Activated CD4-positive, CD25-positive, alpha-beta regulatory T cell treated with anti-CD3 and anti-CD28 coated beads, Interleukin-2, amount 50 U/mL, for 72 hours (primary cell): Measurements from ENCODE around the gene FZD4.
"Not testable (repeated sequence)": the region's sequence is repeated elsewhere in the genome, so short reads cannot be mapped to it uniquely, and the experiment has no call there.

Experiments used
- DNase-seq: peaks from one replicate; pipeline ENCODE4 v3.0.0; 2021

Gene FZD4

DNA sequence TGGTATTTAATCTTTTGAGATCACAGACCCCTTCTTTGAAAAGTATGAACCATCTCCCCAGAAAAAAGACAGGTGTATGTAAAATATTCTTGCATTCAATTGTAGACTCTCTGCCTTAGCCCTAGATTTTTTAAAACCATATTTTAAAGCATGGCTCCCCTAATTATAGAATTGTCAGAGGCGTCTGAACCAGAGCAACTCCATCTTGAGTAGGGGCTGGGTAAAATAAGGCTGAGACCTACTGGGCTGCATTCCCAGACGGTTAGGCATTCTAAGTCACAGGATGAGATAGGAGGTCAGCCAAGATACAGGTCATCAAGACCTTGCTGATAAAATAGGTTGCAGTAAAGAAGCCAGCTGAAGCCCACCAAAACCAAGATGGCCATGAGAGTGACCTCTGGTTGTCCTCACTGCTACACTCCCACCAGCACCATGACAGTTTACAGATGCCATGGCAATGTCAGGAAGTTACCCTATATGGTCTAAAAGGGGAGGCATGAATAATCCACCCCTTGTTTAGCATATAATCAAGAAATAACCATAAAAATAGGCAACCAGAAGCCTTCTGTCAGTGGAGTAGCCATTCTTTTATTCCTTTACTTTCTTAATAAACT lies 17.9 kb downstream of the FZD4 start:
- not testable (repeated sequence) for DNase-seq

DNA sequence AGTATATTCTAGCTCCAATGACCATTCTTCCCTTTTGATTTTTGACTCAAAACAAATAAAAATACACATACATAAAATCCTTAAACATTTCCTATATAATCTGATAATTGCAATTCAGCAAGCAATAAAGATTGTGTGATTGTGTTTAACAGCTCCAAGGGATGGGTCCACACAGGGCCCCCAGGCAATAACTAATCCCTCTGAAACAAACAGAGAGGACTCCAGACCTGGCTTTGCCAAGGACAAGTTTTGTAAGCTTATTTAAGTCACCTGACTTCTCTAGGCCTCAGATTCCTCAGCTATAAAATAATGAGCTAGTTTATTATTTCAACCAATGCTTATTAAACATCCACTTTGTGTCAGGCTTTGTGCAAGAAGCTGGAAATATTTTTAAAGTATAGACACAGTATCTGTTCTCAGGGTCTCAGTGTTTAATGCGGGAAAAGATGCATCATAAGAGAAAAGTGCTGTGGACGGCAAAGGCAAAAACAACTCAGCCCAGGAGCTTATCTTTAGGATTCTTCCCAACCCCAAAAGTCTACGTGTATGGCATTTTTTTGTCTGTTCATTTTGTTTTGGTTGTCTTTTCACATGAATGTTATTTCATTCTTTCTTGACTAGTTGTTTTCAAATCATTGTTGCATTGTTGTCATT lies 20.1 kb downstream of the FZD4 start:
- DNase-seq: no peak

DNA sequence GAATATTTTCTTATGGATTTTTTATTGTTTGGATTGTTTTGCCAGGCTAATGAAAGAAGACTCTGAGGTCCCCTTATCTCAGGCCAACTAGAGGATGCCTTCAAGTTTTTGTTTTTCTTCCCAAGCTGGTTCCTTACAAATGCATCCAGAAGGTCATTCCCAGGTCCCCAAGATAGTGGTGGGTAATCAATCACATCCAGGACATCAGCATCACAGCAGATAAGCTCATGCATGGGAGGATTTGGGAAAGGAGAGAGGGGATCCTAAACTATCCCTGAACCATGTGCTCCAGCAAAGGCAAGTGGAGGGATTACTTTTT lies 20.7 kb downstream of the FZD4 start:
- DNase-seq: no peak

DNA sequence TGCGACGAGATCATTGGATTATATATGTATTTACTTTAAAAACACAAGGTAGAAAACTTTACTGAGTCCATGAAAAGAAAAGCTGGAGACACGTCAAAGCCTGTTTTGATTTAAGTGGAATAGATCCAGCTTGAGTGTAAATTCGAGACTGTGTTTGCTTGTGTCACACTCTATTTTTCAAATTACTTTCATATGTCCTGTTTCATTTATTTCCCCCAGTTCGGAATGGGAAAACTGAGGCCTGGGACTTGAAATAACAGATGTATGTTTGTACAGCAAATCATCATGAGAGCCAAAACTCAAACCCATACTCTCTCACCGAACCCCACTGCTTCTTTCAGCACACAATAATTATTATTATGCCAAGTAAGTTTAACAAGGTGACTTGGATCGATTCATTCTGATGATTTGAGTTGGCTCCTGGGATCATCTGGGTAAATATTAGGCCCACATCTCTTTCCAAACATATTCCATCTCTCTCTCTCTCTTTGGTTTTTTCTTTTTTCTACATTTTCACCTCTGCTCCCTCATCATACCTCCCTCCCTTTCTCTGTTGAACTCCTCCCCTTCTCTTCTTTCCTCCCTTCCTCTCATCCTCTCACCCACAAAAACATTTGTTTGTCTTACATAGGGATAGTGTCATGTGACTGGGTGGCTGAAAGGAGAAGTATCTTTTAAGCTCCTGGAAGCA lies 21.2 kb downstream of the FZD4 start:
- DNase-seq: no peak

DNA sequence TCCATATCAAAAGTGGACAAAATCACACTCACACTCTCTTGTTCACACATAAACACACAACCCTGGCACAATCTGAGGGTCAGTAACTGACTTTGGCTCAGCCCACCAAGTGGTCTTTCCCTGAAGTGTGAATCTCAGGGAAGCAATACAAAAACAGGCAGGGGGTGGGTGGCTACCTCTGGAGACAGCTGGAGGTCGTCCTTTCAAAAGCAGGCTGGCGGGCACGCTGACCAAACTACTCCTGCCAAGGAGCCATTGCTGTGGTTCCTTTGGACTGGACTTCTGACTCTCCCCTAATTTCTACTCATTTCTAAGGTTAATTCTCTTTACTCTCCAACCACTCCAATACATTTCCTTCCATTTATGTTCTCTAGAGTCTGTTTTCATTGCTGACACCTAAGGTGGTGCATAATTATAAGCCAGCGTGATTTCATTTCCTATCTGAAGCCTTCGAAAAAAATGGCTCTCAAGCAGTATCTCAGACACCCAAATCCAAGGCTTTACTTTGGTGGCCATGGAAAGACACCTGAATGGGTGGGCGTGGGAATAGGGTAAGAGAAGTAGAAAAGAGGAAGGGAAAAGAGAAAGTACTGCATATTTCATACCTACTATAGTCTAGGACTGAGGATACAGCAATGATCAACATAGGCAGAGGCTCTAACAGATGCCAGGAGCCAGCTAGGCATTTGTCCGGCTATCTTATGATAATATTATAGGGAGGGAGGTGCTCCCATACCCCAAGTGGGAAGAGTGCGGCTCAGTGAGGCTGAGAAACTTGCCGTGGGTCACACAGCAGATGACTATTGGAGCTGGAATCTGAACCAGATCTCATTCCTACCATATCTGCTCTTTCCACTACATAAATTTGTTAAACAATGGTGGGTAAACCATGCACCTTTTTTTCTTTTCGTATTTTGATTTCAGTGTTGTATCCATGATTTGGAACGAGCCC lies 22.0 kb downstream of the FZD4 start:
- no peak for DNase-seq

DNA sequence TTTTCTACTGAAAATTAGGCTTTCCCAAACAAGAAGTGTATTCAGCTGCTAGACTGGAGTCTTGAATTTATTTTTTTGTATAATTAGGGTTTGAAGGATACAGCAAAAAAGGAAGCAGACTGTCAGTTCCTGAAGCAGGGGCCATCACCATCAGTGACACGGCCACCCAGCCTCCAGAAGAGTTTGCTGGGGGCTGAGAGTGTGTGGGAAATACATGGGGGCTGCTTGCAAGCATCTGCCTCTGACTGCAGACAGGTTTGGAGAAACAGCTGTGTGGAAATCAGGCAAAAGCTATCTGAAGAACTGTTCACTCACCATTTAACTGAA lies 23.0 kb downstream of the FZD4 start:
- DNase-seq: no peak

DNA sequence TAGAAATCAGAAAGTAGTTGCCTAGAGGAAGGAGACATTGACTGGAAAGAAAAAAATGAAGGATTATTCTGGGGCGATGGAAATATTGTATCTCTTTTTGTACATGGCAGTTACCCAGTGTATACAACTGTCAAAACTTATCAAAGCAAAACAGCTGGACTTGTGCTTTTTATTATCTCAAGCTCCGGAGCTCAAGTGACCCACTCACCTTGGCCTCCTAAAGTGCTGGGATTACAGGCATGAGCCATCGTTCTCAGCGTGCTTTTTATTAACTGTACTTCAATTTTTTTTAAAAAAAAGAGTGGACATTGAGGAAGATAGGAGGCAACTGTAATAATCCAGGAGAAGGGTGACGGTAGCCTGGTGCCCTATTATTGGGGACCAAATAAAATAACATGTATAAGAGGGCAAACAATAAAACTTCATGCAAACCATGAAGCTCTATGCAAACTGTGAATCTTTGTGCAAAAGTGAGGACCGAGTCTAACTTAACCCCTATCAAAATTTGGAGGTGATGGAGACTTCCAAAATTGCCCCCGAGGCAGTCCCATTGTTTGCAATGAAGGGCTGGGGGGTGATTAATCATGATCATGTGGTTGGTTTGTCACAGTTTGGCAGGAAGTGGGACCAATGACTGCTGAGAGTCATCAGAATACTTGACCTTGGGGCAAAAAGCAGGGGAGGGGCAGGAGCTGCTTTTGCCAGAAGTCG lies 23.5 kb downstream of the FZD4 start:
- no peak for DNase-seq

DNA sequence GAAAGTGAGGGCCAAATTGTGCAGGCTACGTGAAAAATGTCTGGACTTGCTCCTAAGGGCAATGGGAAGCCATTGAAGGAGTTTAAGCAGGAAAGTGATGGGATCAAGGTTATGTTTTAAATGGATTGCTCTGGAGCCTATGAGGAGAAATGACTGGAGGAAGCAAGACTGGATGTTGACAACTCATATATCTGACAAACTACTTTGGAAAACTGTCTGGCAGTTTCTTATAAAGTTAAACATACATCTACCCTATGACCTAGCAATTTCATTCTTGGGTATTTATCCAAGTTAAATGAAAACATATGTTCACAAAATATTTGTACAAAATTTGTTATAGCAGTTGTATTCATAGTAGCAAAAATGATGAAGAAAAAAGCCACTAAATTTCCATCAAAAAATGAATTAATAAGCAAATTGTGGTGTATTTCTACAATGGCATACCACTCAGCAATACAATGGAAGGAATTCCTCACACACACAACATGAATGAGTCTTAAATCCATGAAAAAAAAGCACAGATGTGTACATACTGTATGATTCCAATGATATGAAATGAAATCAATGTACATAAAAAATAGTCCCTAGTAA lies 24.1 kb downstream of the FZD4 start:
- no peak for DNase-seq

DNA sequence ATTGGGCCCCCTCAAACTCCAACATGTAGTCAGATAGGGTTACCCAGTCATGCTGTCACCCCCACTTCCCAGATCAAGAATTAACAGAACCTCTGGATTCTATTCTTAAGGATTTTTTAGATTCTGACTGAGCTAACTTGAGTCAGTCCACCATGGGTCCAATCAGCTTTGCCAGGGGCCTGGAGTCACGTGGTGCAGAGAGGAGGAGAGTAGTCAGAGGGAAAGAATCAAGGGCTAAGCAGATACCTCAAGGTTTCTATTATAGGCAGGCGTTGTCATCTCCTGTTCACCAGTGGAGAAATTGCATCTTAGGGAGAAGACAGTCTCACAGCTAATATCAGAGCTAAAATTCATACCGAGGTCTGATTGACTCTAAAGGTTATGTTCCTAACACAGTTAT lies 28.2 kb downstream of the FZD4 start:
- no peak for DNase-seq

DNA sequence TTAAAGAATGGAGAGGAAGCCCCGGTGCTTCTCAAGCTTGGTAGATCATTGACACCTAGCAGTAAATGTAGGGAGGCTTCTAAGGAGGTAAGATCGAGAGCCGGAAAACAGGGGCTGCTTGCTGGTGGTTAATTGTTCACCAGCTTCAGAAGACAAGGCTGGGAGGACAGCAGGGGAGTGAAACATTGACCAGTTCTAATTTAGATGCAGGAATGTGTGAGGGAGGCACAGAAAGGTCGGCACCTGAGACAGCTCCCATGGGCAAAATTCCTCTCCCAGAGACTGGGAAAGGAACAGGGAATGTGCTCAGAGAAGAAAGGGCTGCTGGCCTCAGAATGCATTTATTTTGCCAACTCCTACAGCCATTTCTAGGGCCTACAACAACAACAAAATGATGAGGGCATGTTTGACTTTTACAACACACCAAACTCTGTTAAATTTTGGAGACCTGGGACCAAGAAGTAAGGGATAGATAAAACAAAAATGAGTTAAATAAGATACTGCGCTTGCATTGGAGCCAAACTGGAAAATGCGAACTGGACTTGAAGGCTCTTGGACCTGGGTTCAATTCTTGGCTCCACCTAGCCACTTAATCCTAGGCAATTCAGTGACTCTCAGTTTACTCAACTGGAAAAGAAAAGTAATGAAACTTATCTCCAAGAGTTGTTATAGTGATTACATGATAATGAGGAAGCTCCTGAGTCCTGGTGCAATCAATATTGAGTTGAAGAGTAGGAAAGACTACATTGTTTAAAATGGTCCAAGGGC lies 31.0 kb downstream of the FZD4 start:
- no peak for DNase-seq

DNA sequence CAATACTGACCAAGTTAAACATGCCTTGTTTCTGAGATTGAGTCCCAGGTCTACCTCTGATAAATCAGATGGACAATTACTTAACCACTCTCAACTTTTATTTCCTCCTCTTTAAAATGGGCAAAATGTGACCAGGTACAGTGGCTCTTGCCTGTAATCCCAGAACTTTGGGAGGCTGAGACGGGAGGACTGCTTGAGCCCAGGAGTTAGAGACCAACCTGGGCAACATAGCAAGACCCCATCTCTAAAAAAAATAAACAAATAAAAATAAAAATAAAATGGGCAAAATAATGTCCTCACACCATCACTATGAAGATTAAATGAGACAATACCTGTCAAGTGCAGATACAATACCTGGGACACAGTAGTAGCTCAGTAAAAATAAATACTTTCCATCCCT lies 33.0 kb downstream of the FZD4 start:
- DNase-seq: no peak

DNA sequence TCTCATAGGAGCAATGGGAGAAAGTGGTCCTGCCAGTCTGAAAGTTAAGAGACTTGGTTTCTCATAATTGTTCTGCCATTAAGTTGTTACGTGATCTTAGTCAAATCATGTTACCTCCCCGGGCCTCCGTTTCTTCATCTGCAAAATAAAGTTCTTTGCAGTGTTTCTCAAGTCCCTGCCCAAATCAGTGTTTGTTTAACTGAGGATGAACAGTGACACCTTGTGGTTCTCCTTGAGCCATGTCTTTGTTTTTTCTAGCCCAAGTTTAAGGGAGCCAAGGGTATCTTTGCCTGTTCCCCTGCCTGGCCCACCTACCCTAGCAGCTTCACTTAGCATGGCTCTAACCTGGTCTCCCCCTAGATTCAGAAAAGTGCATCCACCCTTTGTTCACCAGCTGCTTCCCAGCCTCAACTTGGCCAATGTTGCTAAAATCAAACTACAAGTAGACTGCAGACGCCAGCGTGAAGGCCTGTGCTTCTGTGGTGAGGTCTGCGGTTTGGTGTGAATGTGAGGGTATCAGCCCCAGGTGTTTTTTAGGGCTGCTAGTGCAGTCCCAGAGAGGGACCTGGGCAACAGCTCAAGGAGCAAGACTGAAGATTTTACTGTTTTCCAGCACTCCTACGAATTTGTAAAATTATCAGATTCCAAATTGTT lies 35.5 kb downstream of the FZD4 start:
- DNase-seq: no peak

DNA sequence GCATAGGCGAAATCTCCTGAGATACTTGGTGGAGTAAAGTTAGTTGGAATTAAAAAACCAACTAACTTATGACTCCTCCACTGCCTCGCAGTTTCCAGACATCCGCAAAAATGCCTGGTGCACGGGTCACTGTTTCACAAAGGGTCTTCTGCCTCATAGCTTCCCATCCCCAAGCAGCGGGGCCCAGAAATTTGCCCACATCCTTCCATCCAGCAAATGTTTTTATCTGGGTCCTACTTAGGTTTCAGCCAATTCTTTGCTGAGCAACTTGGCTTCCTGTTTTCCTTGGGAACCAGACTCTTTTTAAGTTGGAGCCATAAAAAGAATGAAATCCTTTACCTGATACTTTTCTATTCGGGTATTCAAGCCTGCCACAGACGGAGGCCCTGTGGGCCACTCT lies 36.2 kb downstream of the FZD4 start:
- no peak for DNase-seq

DNA sequence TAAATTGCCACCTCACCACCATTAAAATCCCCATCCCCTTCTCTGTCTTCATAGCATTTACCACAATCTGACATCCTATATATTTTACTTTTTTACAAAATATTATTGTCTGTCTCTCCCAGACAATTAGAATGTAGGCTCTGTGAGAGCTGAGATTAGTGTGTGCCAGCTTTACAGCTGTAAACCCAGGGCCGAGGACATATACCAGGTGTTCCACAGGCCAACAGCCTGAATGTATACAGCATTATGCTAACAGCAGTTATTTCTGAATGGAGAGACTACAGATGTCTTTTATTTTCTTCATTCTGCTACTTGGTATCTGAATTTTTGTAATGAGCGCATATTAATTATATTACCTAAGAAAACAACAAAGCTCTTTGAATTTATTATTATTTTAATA lies 36.7 kb downstream of the FZD4 start:
- DNase-seq: no peak

DNA sequence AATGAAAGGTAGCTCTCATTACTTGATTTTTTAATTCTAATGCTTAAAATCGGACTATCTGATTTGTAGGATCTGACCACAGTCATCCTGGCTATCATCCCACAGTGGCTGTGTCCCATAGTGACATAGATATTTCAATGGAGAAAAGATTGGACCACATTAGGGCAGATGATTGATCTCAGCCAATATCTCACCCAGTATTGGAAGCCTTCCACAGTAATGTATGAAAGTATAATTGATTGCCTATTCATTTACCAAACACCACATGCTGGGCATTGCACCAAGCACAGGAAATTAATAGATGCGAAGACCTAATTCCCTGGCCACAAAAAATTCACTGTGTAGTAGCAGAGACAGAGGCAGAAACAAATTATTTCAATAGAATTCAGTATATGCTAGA lies 37.6 kb downstream of the FZD4 start:
- no peak for DNase-seq

DNA sequence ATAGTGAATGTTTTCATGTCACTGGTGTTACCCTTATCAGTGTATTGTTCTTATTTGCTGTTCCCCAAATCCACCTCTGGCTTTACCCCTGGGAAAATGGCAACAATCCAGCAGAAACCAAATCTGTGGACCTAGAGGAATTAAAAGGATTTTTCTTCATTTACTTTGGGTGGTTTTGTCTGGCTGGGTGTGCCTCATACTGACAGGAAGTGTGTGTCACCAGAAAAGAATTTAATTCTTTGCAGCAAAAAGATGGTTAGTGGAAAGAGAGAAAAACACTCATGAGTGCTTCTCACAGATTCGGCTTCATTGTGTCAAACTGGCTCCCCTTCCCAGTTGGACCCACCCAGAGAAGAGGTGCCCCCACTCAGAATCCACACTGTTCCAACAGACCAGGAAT lies 38.9 kb downstream of the FZD4 start:
- no peak for DNase-seq

DNA sequence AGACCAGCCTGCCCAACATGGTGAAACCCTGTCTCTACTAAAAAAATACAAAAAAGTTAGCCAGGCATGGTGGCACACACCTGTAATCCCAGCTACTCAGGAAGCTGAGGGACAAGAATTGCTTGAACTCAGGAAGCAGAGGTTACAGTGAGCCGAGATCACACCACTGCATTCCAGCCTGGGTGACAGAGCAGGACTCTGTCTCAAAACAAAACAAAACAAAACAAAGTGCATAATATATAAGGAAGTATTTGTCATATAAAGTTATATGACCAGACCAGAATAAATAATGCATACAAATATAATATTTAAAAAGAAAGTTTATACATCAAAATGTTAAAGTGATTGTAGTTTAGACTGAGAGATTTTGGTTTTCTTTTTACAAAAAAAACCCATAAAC lies 39.3 kb downstream of the FZD4 start:
- not testable (repeated sequence) for DNase-seq

DNA sequence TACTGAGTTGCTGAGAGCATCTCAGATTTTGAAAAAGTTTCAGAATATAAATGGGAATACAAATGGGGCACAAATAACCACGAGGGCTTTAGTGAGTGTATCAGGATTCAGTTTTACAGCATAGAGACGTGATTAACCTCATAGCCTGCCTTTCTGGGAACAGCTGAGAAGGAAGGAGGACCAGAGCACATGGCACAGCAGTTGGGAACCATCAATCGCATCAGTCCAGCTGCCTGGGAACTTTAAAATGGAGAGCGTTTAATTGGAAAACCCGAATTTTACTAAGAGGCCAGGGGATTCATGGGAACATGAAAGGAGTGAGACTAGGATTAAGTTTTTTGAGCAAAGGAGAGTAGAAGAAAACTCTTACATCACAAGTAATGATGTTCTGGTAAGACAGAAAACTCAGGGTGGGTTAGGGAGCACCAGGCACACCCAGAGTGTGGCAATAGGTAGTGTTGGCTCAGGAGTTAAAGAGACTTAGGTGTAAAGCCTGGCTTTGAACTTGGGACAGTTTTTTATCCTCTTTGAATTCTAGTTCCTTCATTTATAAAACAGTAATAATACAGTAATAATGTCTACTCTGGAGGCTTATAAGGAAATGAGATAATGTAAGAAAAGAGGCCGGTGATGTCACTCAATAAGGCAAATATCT lies 40.2 kb downstream of the FZD4 start:
- DNase-seq: no peak

DNA sequence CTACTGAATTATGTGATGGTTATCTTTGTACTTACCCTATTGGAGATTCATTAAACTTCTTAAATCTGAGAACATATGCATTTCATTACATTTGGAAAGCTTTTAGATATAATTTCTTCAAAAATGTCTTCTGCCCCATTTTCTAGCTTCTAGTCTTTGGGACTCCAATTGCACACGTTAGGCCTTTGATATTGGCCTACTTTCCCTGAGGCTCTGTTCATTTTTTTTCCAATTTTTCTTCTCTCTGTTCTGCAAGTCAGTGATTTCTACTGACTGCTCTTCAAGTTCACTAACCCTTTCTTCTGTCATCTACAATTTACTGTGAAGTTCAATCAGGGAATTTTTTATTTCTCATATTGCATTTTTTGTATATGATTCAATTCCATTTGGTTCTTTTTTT lies 43.0 kb downstream of the FZD4 start:
- no peak for DNase-seq

DNA sequence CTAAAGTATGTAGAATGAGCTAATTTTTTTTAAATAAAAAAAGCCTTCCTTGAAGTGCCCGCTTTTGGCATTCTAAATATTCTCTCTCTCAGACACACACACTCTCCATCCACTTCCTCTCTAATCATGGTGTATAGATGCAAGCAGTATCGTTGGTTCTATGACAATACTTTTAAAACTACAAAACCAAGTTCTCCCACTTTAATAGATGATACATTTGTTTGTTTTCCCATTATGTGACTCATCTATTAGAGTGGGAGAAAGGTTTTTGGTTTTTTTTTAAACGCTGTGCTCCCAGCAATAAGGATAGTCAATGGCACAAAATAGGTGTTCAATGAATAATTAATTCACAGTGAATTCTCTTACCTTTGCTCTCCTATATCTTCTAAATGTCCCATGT lies 44.6 kb downstream of the FZD4 start:
- no peak for DNase-seq

DNA sequence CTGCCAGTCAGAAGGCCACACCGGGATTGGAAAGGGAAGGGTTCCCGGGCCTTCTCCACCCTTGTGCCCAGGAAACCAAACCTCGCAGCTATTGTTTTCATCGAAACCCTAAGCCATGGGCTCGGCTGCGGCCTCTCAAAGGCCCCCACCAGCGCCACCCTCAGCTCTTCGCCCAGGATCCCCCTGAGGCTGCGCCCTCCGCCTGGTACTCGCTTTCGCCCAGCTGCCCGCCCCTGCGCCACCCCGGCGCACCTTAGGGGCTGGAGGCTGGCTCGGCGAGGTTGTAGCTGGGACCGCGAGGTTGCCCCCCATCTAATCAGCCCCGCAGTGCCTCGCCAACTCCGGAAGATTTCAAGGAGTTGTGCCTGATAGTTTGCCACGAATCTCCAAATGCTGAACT lies 49.0 kb downstream of the FZD4 start:
- no peak for DNase-seq
